ENCODE measurements around the gene RAI1.

DNA sequence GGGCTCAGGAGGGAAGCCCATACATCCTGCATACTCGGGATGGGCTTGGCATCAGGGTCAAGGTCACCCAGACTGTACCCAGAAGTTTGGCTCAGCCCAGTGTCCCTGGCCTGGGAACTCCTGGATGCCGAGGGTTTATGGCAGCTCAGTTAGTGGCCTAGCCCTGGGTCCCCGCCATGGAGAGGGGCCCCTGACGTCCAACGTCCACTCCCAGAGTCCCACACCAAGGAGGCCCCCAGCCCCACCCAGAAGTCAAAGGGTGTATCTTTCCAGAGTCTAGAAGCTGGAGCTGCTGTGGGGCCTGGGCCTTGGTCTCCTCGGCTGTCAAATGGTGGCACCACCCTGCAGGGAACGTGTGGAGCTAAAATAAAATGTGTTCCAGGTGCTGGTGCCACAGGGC lies 79.1 kb downstream of the RAI1 start:
- TF ChIP-seq, protein P1, sequence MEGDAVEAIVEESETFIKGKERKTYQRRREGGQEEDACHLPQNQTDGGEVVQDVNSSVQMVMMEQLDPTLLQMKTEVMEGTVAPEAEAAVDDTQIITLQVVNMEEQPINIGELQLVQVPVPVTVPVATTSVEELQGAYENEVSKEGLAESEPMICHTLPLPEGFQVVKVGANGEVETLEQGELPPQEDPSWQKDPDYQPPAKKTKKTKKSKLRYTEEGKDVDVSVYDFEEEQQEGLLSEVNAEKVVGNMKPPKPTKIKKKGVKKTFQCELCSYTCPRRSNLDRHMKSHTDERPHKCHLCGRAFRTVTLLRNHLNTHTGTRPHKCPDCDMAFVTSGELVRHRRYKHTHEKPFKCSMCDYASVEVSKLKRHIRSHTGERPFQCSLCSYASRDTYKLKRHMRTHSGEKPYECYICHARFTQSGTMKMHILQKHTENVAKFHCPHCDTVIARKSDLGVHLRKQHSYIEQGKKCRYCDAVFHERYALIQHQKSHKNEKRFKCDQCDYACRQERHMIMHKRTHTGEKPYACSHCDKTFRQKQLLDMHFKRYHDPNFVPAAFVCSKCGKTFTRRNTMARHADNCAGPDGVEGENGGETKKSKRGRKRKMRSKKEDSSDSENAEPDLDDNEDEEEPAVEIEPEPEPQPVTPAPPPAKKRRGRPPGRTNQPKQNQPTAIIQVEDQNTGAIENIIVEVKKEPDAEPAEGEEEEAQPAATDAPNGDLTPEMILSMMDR (conservative IDR thresholded peaks at IDR 0.05) = no peak
- no peak for TF ChIP-seq ZFX (IDR thresholded peaks at IDR 0.05)

Data from C4-2B (cell line).